Astrocyte (in vitro differentiated cells and primary cell): ENCODE results near the gene CNKSR3. TPM values are rescaled to one million over a fixed set of nuclear protein-coding genes. Genes with fewer than 3 reads are reported as not detected.

ENCODE experiments used
- DNase-seq: peaks from one replicate; pipeline ENCODE4 v3.0.0-alpha.2; 2010; ENCODE audit warnings: low read depth
- FAIRE-seq: peaks from 2 replicates; lab custom pipeline; 2011; peaks lifted over from hg19 to GRCh38; lab: Jason Lieb, UNC
- H2AFZ ChIP-seq: 2 replicates; pipeline ENCODE4 v1.6.0; 2012; ENCODE audit warnings: low read depth, low read length, inconsistent platforms
- H3K27ac ChIP-seq: 2 replicates; pipeline ENCODE4 v1.5.1; 2011; ENCODE audit warnings: low read depth, low read length, inconsistent platforms
- H3K27me3 ChIP-seq: 2 replicates; pipeline ENCODE4 v1.6.0; 2011; ENCODE audit warnings: low read length, inconsistent platforms; ENCODE audit not compliant: insufficient read depth
- H3K36me3 ChIP-seq: 2 replicates; pipeline ENCODE4 v1.5.1; 2011; ENCODE audit warnings: low read length, inconsistent platforms; ENCODE audit not compliant: insufficient read depth
- H3K4me1 ChIP-seq: 2 replicates; pipeline ENCODE4 v1.5.1; 2011; ENCODE audit warnings: low read length, inconsistent platforms; ENCODE audit not compliant: insufficient read depth
- H3K4me2 ChIP-seq: 2 replicates; pipeline ENCODE4 v1.6.0; 2012; ENCODE audit warnings: low read length, inconsistent platforms
- H3K4me3 ChIP-seq: 2 replicates; pipeline ENCODE4 v1.5.1; 2011; ENCODE audit warnings: low read depth, mild to moderate bottlenecking, low read length, inconsistent platforms; ENCODE audit not compliant: insufficient read depth
- H3K79me2 ChIP-seq: 2 replicates; pipeline ENCODE4 v1.6.0; 2012; ENCODE audit warnings: mild to moderate bottlenecking, low read length, inconsistent platforms; ENCODE audit not compliant: insufficient read depth
- H3K9ac ChIP-seq: 2 replicates; pipeline ENCODE4 v1.6.0; 2012; ENCODE audit warnings: mild to moderate bottlenecking, low read length, inconsistent platforms
- H3K9me3 ChIP-seq: 2 replicates; pipeline ENCODE4 v1.5.1; 2012; ENCODE audit warnings: low read depth, mild to moderate bottlenecking, low read length, inconsistent platforms; ENCODE audit not compliant: insufficient read depth
- H4K20me1 ChIP-seq: 2 replicates; pipeline ENCODE4 v1.6.0; 2012; ENCODE audit warnings: low read length, inconsistent platforms; ENCODE audit not compliant: insufficient read depth
- H3K27ac Mint-ChIP-seq: one replicate; pipeline ENCODE4 v1.8.0; 2021; ENCODE audit warnings: mild to moderate bottlenecking, mixed read lengths; ENCODE audit not compliant: unreplicated experiment
- H3K27me3 Mint-ChIP-seq: one replicate; pipeline ENCODE4 v1.8.0; 2021; ENCODE audit warnings: low read depth, mixed read lengths; ENCODE audit not compliant: unreplicated experiment
- H3K36me3 Mint-ChIP-seq: one replicate; pipeline ENCODE4 v1.8.0; 2021; ENCODE audit warnings: low read depth, mixed read lengths; ENCODE audit not compliant: unreplicated experiment
- H3K4me1 Mint-ChIP-seq: one replicate; pipeline ENCODE4 v1.8.0; 2021; ENCODE audit warnings: low read depth, mixed read lengths; ENCODE audit not compliant: unreplicated experiment
- H3K4me3 Mint-ChIP-seq: one replicate; pipeline ENCODE4 v1.8.0; 2021; ENCODE audit warnings: mild to moderate bottlenecking, moderate library complexity, mixed read lengths; ENCODE audit not compliant: unreplicated experiment
- H3K9me3 Mint-ChIP-seq: one replicate; pipeline ENCODE4 v1.8.0; 2021; ENCODE audit warnings: mild to moderate bottlenecking, mixed read lengths; ENCODE audit not compliant: unreplicated experiment
- EZH2 ChIP-seq: IDR thresholded peaks from 2 replicates; pipeline ENCODE4 v1.6.1; 2012; ENCODE audit warnings: mild to moderate bottlenecking, low read length, inconsistent platforms; ENCODE audit not compliant: insufficient read depth
- total RNA-seq: library from RNA; stranded (reverse); gene quantifications from 2 replicates; pipeline ENCODE4 v1.2.1, GENCODE V29; 2021
- TF ChIP-seq, protein P1 (sequence below): IDR thresholded peaks from 2 replicates; pipeline ENCODE4 v1.5.1; 2011; ENCODE audit warnings: low read depth, mild to moderate bottlenecking, inconsistent platforms, low read length, moderate library complexity; ENCODE audit not compliant: insufficient read depth

CNKSR3 gene
- total RNA-seq, 1 donor from 2014 or later, result 11.1 TPM

DNA sequence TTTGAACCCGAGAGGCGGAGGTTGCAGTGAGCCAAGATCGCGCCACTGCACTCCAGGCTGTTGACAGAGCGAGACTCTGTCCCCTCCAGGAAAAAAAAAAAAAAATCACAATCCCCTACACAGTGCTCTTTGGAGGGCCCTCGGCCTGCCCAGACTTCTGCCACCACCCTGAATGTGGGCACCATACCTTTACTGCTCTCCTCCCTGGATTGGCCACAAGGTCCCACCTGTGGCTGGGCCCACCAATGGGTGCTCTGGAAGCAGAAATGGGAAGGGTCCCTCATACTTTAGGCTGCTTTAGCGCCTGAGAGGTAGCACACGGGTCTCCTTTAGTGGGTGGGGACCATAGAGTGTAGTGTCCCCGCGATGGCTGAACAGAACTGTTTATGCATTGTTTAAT is 103.6 kb downstream of the CNKSR3 start:
- TF ChIP-seq EZH2, result no peak
- TF ChIP-seq, protein P1, sequence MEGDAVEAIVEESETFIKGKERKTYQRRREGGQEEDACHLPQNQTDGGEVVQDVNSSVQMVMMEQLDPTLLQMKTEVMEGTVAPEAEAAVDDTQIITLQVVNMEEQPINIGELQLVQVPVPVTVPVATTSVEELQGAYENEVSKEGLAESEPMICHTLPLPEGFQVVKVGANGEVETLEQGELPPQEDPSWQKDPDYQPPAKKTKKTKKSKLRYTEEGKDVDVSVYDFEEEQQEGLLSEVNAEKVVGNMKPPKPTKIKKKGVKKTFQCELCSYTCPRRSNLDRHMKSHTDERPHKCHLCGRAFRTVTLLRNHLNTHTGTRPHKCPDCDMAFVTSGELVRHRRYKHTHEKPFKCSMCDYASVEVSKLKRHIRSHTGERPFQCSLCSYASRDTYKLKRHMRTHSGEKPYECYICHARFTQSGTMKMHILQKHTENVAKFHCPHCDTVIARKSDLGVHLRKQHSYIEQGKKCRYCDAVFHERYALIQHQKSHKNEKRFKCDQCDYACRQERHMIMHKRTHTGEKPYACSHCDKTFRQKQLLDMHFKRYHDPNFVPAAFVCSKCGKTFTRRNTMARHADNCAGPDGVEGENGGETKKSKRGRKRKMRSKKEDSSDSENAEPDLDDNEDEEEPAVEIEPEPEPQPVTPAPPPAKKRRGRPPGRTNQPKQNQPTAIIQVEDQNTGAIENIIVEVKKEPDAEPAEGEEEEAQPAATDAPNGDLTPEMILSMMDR, result no peak
- H3K9me3 ChIP-seq, result no peaks in the 10 kb centered on the region
- peaks cover 38% of the 10 kb centered on the region for H3K4me1 ChIP-seq
- no peak overlapping the region for H3K4me3 Mint-ChIP-seq
- no peak overlapping the region for H3K27ac ChIP-seq
- H3K4me1 Mint-ChIP-seq, result peaks cover 14% of the 10 kb centered on the region
- FAIRE-seq (no peak), DNase-seq (no peak)
- H3K9me3 Mint-ChIP-seq, result no peaks in the 10 kb centered on the region
- no peak overlapping the region for H3K4me2 ChIP-seq
- H3K36me3 Mint-ChIP-seq, result peaks cover 13% of the 10 kb centered on the region
- no peak overlapping the region for H3K4me3 ChIP-seq
- H3K79me2 ChIP-seq, result no peaks in the 10 kb centered on the region
- H3K9ac ChIP-seq, result no peak overlapping the region
- no peaks in the 10 kb centered on the region for H3K27me3 Mint-ChIP-seq
- no peak overlapping the region for H2AFZ ChIP-seq
- H3K36me3 ChIP-seq, result no peaks in the 10 kb centered on the region
- H3K27ac Mint-ChIP-seq, result no peak overlapping the region
- no peaks in the 10 kb centered on the region for H3K27me3 ChIP-seq
- H4K20me1 ChIP-seq, result no peaks in the 10 kb centered on the region

- Histone ChIP-seq H4K20me1 (no peaks in the 10 kb centered on the region), H2AFZ (no peak overlapping the region), H3K4me1 (peaks cover 33% of the 10 kb centered on the region), H3K79me2 (no peaks in the 10 kb centered on the region), H3K9me3 (no peaks in the 10 kb centered on the region), H3K9ac (no peak overlapping the region), H3K36me3 (no peaks in the 10 kb centered on the region), H3K4me2 (no peak overlapping the region), H3K27ac (no peak overlapping the region), H3K27me3 (no peaks in the 10 kb centered on the region), H3K4me3 (no peak overlapping the region)
- Mint-ChIP-seq H3K36me3 (peaks cover 18% of the 10 kb centered on the region), H3K4me3 (no peak overlapping the region), H3K27me3 (no peaks in the 10 kb centered on the region), H3K9me3 (no peaks in the 10 kb centered on the region), H3K27ac (no peak overlapping the region), H3K4me1 (peaks cover 15% of the 10 kb centered on the region)
- no peak for DNase-seq
- FAIRE-seq, result no peak
- TF ChIP-seq, protein P1, result no peak
- no peak for TF ChIP-seq EZH2
Observed at GRCh38 chr6:154406301-154406700, 104.2 kb downstream of the CNKSR3 start.

- FAIRE-seq (no peak), DNase-seq (peak; percentile 71)
- H3K4me2 ChIP-seq, result peak overlapping the region; percentile 81
- Mint-ChIP-seq H3K4me1 (peaks cover 5% of the 10 kb centered on the region), H3K9me3 (no peaks in the 10 kb centered on the region), H3K36me3 (peaks cover 18% of the 10 kb centered on the region), H3K27ac (no peak overlapping the region), H3K4me3 (no peak overlapping the region), H3K27me3 (no peaks in the 10 kb centered on the region)
- no peaks in the 10 kb centered on the region for H3K36me3 ChIP-seq
- H3K79me2 ChIP-seq, result no peaks in the 10 kb centered on the region
- TF ChIP-seq, protein P1, result no peak
- TF ChIP-seq EZH2, result no peak
- H2AFZ ChIP-seq, result no peak overlapping the region
- H3K27me3 ChIP-seq, result no peaks in the 10 kb centered on the region
- peaks cover 22% of the 10 kb centered on the region for H3K4me1 ChIP-seq
- H3K4me3 ChIP-seq, result peak overlapping the region; percentile 47
- H3K9me3 ChIP-seq, result no peaks in the 10 kb centered on the region
- H4K20me1 ChIP-seq, result no peaks in the 10 kb centered on the region
- peak overlapping the region; percentile 81 for H3K27ac ChIP-seq
- peak overlapping the region; percentile 64 for H3K9ac ChIP-seq
Observed at GRCh38 chr6:154404791-154405400, 105.6 kb downstream of the CNKSR3 start.
